ENCODE data around the gene ANTXRL.

The ANTXRL gene

DNA sequence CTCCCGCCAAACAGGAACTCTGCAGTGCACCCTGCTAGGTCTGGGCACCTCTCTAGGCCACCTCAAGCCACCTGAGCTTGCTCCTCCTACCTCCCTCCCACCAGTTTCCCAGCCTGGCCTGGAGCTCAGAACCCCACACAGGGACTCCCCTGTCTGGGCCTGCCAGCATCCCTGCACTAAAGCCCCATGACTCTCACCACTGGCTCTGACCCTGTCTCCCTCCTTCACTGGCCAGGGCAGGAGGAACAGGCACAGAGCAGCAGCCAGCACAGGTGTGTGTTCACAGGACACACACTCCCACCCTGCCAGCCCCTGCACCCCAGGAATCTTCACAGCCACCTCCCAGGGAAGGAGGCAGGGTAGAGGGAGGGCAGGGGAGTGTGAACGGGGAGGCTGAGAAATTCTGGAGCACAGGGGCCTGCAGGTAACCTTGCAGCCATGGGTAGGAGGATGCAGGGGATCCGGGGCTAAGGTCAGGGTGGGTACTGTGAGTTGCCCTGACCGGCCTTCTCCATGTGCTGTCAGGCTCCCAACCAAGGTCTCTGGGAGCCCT lies 13.9 kb upstream of the ANTXRL start:
- TF ChIP-seq, protein P1, sequence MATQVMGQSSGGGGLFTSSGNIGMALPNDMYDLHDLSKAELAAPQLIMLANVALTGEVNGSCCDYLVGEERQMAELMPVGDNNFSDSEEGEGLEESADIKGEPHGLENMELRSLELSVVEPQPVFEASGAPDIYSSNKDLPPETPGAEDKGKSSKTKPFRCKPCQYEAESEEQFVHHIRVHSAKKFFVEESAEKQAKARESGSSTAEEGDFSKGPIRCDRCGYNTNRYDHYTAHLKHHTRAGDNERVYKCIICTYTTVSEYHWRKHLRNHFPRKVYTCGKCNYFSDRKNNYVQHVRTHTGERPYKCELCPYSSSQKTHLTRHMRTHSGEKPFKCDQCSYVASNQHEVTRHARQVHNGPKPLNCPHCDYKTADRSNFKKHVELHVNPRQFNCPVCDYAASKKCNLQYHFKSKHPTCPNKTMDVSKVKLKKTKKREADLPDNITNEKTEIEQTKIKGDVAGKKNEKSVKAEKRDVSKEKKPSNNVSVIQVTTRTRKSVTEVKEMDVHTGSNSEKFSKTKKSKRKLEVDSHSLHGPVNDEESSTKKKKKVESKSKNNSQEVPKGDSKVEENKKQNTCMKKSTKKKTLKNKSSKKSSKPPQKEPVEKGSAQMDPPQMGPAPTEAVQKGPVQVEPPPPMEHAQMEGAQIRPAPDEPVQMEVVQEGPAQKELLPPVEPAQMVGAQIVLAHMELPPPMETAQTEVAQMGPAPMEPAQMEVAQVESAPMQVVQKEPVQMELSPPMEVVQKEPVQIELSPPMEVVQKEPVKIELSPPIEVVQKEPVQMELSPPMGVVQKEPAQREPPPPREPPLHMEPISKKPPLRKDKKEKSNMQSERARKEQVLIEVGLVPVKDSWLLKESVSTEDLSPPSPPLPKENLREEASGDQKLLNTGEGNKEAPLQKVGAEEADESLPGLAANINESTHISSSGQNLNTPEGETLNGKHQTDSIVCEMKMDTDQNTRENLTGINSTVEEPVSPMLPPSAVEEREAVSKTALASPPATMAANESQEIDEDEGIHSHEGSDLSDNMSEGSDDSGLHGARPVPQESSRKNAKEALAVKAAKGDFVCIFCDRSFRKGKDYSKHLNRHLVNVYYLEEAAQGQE (IDR thresholded peaks at IDR 0.05; ENCODE audit: insufficient read depth in 1 of 2, low read depth in 2 of 2, low read length in 2 of 2) = no peak
- no peak for TF ChIP-seq SIN3A (IDR thresholded peaks at IDR 0.05; ENCODE audit: borderline replicate concordance, insufficient read depth, low read length)

DNA sequence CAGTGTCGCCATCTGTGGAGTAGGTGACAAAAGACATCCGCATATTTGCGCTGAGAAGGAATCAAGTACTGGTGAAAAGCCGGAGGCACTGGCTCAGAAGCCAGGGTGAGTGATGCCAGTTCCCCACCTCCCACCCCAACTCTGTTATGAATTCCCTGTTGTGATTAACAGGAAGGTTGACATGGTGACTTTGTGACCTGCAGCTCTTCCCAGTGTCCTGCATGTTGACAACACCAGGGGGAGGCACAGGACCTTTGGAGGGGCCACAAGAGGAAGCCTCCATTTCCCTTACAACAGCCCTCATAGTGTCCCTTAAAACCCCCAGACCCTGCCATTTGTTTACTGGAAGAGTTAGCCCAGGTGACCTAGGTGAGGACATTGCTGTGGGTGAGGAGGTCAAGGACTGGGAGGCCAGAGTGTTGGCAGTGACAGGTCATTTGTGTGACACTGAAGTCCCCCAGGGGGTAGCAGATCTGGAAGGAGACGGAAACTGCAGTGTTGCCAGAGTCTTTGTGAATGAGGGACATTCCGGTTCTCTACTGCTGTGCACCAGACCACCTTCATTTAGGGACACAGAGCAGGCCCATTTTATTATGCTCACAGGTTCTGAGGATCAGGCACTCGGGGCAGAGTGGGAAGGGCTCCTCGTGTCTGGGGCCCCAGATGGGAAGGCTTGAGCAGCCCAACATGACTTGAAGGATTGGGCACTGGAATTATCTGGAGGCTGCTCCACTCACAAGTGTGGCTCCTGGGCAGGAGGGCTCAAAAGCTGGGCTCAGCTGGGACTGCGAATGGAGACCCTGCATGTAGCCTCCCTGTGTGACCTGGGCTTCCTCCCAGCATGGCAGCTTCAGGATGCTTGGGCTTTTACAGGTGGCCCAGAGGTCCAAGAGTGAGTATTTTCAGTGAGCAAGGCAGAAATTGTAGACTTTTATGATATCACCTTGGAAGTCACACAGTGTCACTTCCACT lies 13.0 kb upstream of the ANTXRL start:
- TF ChIP-seq FOXP2 (optimal IDR thresholded peaks at IDR 0.05; ENCODE audit: borderline replicate concordance, extremely low read depth, extremely low read length, insufficient read depth) (no peak), POLR2AphosphoS5 (IDR thresholded peaks at IDR 0.05; ENCODE audit: low read depth, low read length) (no peak), SIN3A (IDR thresholded peaks at IDR 0.05; ENCODE audit: borderline replicate concordance, insufficient read depth, low read length) (no peak), TAF1 (IDR thresholded peaks at IDR 0.05; ENCODE audit: borderline replicate concordance, insufficient read depth, low read length) (no peak)
- TF ChIP-seq, protein P1 (IDR thresholded peaks at IDR 0.05; ENCODE audit: insufficient read depth in 1 of 2, low read depth in 2 of 2, low read length in 2 of 2) = no peak

DNA sequence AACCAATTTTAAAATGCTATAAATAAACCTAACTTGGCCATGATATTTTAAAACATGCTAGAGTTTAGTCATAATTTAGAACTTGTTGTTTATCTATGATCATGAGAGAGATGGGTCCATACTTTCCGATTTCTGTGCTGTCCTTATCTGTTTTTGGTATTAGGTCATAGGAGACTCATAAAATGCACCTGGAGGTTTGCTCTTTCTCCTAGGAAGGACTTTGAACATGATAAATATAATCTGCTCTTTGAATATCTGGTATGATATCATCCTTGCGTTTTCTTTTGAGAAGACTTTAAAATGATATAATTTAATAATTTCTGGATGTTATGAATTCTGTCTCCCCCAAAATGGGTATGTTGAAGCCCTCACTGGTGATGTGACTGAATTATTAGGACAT lies 9.0 kb upstream of the ANTXRL start:
- no peak for TF ChIP-seq POLR2AphosphoS5 (IDR thresholded peaks at IDR 0.05; ENCODE audit: low read depth, low read length)
- TF ChIP-seq TAF1 (IDR thresholded peaks at IDR 0.05; ENCODE audit: borderline replicate concordance, insufficient read depth, low read length) = no peak
- no peak for TF ChIP-seq FOXP2 (optimal IDR thresholded peaks at IDR 0.05; ENCODE audit: borderline replicate concordance, extremely low read depth, extremely low read length, insufficient read depth)
- TF ChIP-seq, protein P1 (IDR thresholded peaks at IDR 0.05; ENCODE audit: insufficient read depth in 1 of 2, low read depth in 2 of 2, low read length in 2 of 2) = no peak
- no peak for TF ChIP-seq SIN3A (IDR thresholded peaks at IDR 0.05; ENCODE audit: borderline replicate concordance, insufficient read depth, low read length)

DNA sequence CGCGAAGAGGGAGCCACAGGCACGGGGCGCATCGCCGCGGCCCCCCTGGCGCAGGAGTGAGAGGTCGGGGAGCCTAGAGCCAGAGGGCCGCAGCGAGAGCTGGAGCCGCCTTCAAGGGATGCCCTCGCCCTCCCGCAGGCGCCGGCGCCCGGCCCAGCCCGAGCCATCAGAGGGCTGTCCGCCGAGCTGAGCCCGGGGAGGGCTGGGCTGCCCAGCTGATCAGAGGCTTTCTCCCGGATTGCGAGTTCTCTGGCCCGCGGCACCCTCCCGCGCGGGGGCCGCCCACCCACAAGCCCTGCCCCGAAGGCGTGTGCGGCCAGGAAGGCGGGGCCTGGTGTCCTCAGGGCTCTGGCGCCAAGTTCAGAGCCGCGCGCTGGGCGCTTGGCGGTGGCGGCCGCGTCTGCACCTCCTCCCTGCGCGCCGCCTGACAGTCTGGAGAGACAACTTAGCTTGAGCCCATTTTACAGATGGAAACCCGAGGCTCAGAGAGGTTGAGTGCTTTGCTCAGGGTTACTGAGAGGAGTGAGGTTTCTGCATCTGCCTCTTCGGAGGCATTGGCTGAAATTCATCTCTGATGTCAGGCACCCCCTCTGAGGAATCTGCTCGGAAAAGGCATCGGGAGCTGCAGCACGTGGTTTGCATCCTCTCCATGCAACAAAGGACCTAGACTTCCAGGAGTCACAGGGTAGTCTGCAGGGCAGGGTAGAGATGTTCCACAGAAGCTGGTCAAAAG lies 3.8 kb upstream of the ANTXRL start:
- no peak for TF ChIP-seq POLR2AphosphoS5 (IDR thresholded peaks at IDR 0.05; ENCODE audit: low read depth, low read length)
- no peak for TF ChIP-seq FOXP2 (optimal IDR thresholded peaks at IDR 0.05; ENCODE audit: borderline replicate concordance, extremely low read depth, extremely low read length, insufficient read depth)
- no peak for TF ChIP-seq TAF1 (IDR thresholded peaks at IDR 0.05; ENCODE audit: borderline replicate concordance, insufficient read depth, low read length)
- no peak for TF ChIP-seq SIN3A (IDR thresholded peaks at IDR 0.05; ENCODE audit: borderline replicate concordance, insufficient read depth, low read length)
- TF ChIP-seq, protein P1 (IDR thresholded peaks at IDR 0.05; ENCODE audit: insufficient read depth in 1 of 2, low read depth in 2 of 2, low read length in 2 of 2) = no peak
